Right lobe of liver (tissue), 6 donors: ENCODE results near the gene KHDRBS2. TPM values are rescaled to one million over a fixed set of nuclear protein-coding genes. Genes with fewer than 3 reads are reported as not detected.
A peak's percentile ranks its signal among the peaks of the same experiment; 100 is the strongest.

ENCODE experiments used
- ATAC-seq, 4 donors: fragments of 200-7000 bp; cut with Tn5 transposase; one replicate each; pipeline ENCODE4 v1.9.1; 2020; ENCODE audit warnings: mild to moderate bottlenecking in 4 of 4, moderate library complexity in 4 of 4
- DNase-seq, 3 donors: peaks; one replicate each; pipeline ENCODE4 v3.0.0-alpha.2; 2020
- H3K27ac ChIP-seq, 3 donors: fragments of 200-600 bp; one replicate each; pipeline ENCODE4 v1.8.0; 2022
- H3K27me3 ChIP-seq, 2 donors: fragments of 200-600 bp; one replicate each; pipeline ENCODE4 v1.8.0; 2022
- H3K36me3 ChIP-seq, 4 donors: fragments of 200-600 bp; sonication (generic) in 1 of 4; one replicate each; pipeline versions ENCODE4 v1.5.1 to v1.8.0; 2017 to 2022; ENCODE audit warnings: control low read depth in 1 of 4
- H3K4me1 ChIP-seq, 4 donors: fragments of 200-600 bp; sonication (generic) in 1 of 4; one replicate each; pipeline versions ENCODE4 v1.5.1 to v1.8.0; 2017 to 2022; ENCODE audit warnings: control low read depth in 1 of 4
- H3K4me3 ChIP-seq, 3 donors: fragments of 200-600 bp; one replicate each; pipeline ENCODE4 v1.8.0; 2022
- H3K9me3 ChIP-seq, 4 donors: fragments of 200-600 bp; sonication (generic) in 1 of 4; one replicate each; pipeline versions ENCODE4 v1.5.1 to v1.8.0; 2017 to 2022; ENCODE audit warnings: control low read depth in 1 of 4
- POLR2A ChIP-seq: fragments of 450-650 bp; IDR thresholded peaks from one replicate; pipeline ENCODE4 v1.6.1; 2017; ENCODE audit warnings: antibody characterized with exemption, mild to moderate bottlenecking
- WGBS: methylation state at CpG from one replicate; pipeline ENCODE4 v1.1.6; 2018; ENCODE audit warnings: low coverage, low lambda C conversion rate; ENCODE audit not compliant: insufficient coverage; ENCODE audit errors: missing lambda C conversion rate; 5-methylcytosine and 5-hydroxymethylcytosine counted together
- intact Hi-C, 2 donors: fragments of 100-400 bp; cut with DNase I; formaldehyde crosslinking; loops; one replicate each; pipeline versions ENCODE4 v1.11.2 to v1.14.1; 2022
- total RNA-seq, 6 experiments: library from RNA; depleted of rRNA in 2 of 6; stranded (reverse); fragments of >200 nt in 2 of 6; fragmentation: NEBNext Ultra II Directional in 3 of 6; extraction: Animal tissue kit (Norgen Biotek cat#: 25700) in 3 of 6; gene quantifications; one replicate each; pipeline versions ENCODE4 v1.1.0 to v1.2.4, GENCODE V29; 2016 to 2023
- TF ChIP-seq, protein P1 (sequence below), 4 donors: fragments of 200-600 bp in 3 of 4; fragments of 450-650 bp in 1 of 4; IDR thresholded peaks; one replicate each; pipeline versions ENCODE4 v1.5.1 to v1.8.0; 2016 to 2022; ENCODE audit warnings: antibody characterized with exemption in 4 of 4, mild to moderate bottlenecking in 2 of 4
- donor health status: DM: no; HTN: yes; CAD: no.
- donor health status: DM: no; HTN: no; CAD: no.
- donor health status: DM: no; HTN: no; CAD: no.
- donor health status: DM: no; HTN: yes; CAD: no.
- donor health status: DM: no; HTN: yes; CAD: no.

The KHDRBS2 gene
- total RNA-seq, 6 experiments from 2014 or later = 0.43 TPM; not detected in 5

DNA sequence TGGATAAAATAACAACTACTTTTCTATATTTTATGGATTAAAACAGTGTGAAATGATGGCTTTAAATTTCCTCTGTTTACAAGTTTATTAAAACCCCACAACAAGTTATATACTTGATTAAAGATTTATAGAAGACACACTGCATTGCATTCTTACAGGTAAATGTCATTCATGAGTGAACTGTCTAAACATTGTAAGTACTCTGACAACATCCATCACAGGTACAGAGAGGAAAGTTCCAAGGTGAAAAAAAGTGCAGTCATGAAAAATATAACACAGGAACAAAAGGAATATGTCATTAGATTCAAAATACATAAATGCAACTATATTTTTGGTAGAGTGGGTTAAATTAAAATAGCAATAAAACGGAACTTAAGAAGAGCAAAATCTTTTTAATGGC, 156.9 kb downstream of the KHDRBS2 start:
- intact Hi-C loops = no loop called here
- H3K4me3 ChIP-seq = no peak overlapping the region
- H3K27me3 ChIP-seq = no peaks in the 10 kb centered on the region
- no peaks in the 10 kb centered on the region for H3K9me3 ChIP-seq
- DNase-seq (no peak), ATAC-seq (no peak)
- H3K36me3 ChIP-seq = no peaks in the 10 kb centered on the region
- no peak overlapping the region for H3K27ac ChIP-seq
- no peak for TF ChIP-seq POLR2A
- H3K4me1 ChIP-seq = no peaks in the 10 kb centered on the region
- 41% methylated on average over 1 of the region's 1 CpG for WGBS

DNA sequence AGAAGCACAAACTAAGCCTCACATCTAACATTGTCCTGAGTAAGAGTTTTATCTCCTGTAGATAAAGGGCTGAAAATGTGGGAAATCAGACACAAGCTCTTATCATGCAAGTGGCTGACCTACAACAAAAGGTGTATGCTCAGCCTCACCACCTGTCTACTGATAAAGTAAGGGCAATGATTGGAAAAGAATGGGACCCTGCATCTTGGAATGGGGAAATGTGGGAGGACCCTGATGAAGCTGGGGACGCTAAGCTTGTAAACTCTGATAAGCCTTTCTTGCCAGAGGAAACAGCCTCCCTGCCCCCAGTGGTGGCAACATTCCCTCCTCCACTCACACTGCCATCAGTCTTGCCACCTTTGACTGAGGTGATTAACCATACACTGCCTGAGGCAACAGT, 166.6 kb downstream of the KHDRBS2 start:
- H3K27ac ChIP-seq = no peak overlapping the region
- TF ChIP-seq, protein P1, sequence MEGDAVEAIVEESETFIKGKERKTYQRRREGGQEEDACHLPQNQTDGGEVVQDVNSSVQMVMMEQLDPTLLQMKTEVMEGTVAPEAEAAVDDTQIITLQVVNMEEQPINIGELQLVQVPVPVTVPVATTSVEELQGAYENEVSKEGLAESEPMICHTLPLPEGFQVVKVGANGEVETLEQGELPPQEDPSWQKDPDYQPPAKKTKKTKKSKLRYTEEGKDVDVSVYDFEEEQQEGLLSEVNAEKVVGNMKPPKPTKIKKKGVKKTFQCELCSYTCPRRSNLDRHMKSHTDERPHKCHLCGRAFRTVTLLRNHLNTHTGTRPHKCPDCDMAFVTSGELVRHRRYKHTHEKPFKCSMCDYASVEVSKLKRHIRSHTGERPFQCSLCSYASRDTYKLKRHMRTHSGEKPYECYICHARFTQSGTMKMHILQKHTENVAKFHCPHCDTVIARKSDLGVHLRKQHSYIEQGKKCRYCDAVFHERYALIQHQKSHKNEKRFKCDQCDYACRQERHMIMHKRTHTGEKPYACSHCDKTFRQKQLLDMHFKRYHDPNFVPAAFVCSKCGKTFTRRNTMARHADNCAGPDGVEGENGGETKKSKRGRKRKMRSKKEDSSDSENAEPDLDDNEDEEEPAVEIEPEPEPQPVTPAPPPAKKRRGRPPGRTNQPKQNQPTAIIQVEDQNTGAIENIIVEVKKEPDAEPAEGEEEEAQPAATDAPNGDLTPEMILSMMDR (IDR thresholded peaks at IDR 0.05) = no peak
- no peaks in the 10 kb centered on the region for H3K4me1 ChIP-seq
- no peak overlapping the region for H3K4me3 ChIP-seq
- no peak for DNase-seq
- intact Hi-C loops = no loop called here
- no peaks in the 10 kb centered on the region for H3K36me3 ChIP-seq
- no CpG with 5 or more reads among the region's 1 CpG for WGBS
- ATAC-seq = no peak
- no peaks in the 10 kb centered on the region for H3K27me3 ChIP-seq
- no peaks in the 10 kb centered on the region for H3K9me3 ChIP-seq

DNA sequence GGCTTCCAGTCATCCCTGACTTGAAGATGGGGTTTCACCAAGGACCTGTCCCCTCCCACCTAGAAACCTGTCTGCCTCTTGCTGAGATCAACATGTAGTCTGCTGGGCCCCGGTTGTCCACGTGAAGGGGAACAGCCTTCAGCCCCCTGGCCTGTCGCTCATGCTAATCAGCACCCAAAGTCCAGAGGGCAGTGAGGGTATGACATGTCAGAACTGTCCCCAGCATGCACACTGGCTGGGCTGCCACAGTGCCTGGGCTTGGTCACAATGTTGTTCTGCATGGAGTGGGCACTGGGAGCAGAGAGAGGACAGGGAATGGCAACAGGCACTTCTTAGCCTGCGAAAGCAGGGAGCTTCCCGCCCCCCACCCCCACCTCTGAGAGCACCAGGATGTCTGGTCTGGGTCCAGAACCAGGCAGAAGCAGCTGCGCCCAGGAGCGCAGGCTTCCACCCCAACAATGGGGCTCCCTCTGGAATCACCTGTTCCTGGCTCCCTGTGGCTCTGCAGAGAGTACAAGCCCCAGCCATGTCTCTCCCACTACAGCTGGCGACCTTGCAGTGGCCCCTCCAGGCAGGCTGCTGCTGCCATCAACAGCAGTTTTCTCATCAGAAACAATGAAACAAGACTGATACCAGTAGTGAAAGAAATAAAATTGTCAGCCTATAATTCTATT, 182.7 kb downstream of the KHDRBS2 start:
- Histone ChIP-seq H3K36me3 (no peaks in the 10 kb centered on the region), H3K27me3 (no peaks in the 10 kb centered on the region), H3K27ac (no peak overlapping the region), H3K9me3 (peaks cover 0 to 2% (median 0%) of the 10 kb centered on the region in 4 donors), H3K4me3 (no peak overlapping the region), H3K4me1 (no peaks in the 10 kb centered on the region)
- peak in 1 of 3 donors; percentile 30 for DNase-seq
- no peak for ATAC-seq
- no peak for TF ChIP-seq POLR2A
- TF ChIP-seq, protein P1 (IDR thresholded peaks at IDR 0.05) = no peak
- 78% methylated on average over 7 of the region's 8 CpGs for WGBS
- intact Hi-C loops = no loop called here

DNA sequence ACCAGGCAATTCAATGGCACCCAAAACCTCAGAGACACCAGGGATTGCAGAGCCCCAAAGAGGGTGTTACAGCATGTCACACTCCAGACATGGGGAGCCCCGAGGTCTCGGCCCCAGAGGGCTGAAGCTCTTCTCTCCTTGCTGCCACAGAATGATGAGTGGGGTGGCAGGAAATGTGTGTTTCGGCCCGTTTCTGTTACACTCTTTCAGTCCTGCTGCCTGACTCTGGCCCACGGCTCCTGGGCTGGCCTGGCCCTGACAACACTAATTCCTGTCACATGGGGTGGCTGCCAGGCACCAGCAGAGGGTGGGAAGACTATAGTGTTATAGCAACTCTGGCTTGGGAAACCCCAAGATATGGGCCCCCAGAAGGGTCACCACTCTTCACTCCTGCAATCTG, 183.6 kb downstream of the KHDRBS2 start:
- no CpG with 5 or more reads among the region's 5 CpGs for WGBS
- Histone ChIP-seq H3K36me3 (no peaks in the 10 kb centered on the region), H3K27ac (no peak overlapping the region), H3K4me3 (no peak overlapping the region), H3K9me3 (peaks cover 0 to 2% (median 0%) of the 10 kb centered on the region in 4 donors), H3K27me3 (no peaks in the 10 kb centered on the region), H3K4me1 (no peaks in the 10 kb centered on the region)
- intact Hi-C loops = no loop called here
- ATAC-seq (no peak), DNase-seq (no peak)
- TF ChIP-seq, protein P1 (IDR thresholded peaks at IDR 0.05) = no peak
- no peak for TF ChIP-seq POLR2A

DNA sequence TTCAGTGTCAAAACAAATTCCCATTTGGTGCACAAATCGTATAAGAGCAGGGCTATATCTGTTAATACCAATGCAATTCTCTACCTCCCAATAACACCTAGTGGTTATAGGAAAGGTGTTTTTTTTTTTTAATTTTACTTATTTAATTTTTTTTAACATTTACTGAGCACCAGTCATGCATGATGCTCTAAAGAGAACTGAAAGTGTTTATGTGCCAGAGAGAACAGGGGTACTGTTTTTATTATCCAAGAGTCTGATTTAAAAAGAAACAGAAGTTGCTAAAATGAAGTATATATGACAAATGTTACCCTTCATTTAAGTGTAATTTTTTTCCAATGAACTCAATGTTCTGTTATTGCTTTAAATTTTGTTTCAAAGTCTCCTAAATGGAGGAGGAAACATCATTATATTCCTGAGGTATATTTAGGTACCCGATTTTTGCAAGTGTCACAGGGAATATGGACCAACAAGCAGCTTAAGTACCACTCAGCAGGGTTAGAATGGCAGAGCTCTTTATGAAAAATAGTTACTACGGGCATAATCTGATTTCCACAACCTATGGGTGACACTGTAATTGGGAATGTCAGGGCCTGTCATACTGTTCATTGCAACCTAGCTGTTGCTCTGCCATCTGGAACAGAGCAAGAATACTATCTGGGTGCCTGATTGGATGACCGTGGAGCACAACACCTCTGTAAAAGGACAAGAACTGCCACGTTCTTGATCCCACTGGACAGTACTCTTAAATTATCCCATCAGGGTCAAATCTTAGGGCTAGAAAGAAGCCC, 195.4 kb downstream of the KHDRBS2 start:
- Histone ChIP-seq H3K36me3 (no peaks in the 10 kb centered on the region), H3K4me3 (no peak overlapping the region), H3K27me3 (no peaks in the 10 kb centered on the region), H3K9me3 (no peaks in the 10 kb centered on the region), H3K27ac (no peak overlapping the region), H3K4me1 (no peaks in the 10 kb centered on the region)
- DNase-seq (no peak), ATAC-seq (no peak)
- intact Hi-C loops = no loop called here
- TF ChIP-seq, protein P1 (IDR thresholded peaks at IDR 0.05) = no peak
- TF ChIP-seq POLR2A = no peak
- WGBS = 39% methylated on average over 5 of the region's 5 CpGs
